ENCODE measurements around the gene FLNB.
"Not testable (repeated sequence)": the region's sequence is repeated elsewhere in the genome, so short reads cannot be mapped to it uniquely, and the experiment has no call there.

Gene FLNB

GRCh38 chr3:58035524-58036255 lies 27.5 kb downstream of the FLNB start:
- DNase-seq, result no peak

- no peak for DNase-seq
Measured at GRCh38 chr3:58036293-58037032, 28.2 kb downstream of the FLNB start.

GRCh38 chr3:58037141-58037910 lies 29.1 kb downstream of the FLNB start:
- DNase-seq, result no peak

GRCh38 chr3:58038675-58039292 lies 30.6 kb downstream of the FLNB start:
- DNase-seq, result peak; percentile 16

- DNase-seq, result peak; percentile 13
Measured at GRCh38 chr3:58039601-58040000, 31.4 kb downstream of the FLNB start.

- DNase-seq, result no peak
Measured at GRCh38 chr3:58041182-58041825, 33.1 kb downstream of the FLNB start.

- no peak for DNase-seq
Measured at GRCh38 chr3:58041826-58042324, 33.7 kb downstream of the FLNB start.

GRCh38 chr3:58042947-58043707 lies 34.9 kb downstream of the FLNB start:
- no peak for DNase-seq

GRCh38 chr3:58043933-58044332 lies 35.7 kb downstream of the FLNB start:
- no peak for DNase-seq

GRCh38 chr3:58044691-58045483 lies 36.7 kb downstream of the FLNB start:
- DNase-seq, result no peak

- no peak for DNase-seq
Measured at GRCh38 chr3:58047826-58048225, 39.6 kb downstream of the FLNB start.

GRCh38 chr3:58048301-58048700 lies 40.1 kb downstream of the FLNB start:
- no peak for DNase-seq

- no peak for DNase-seq
Measured at GRCh38 chr3:58049143-58049785, 41.0 kb downstream of the FLNB start.

- no peak for DNase-seq
Measured at GRCh38 chr3:58051196-58051595, 43.0 kb downstream of the FLNB start.

GRCh38 chr3:58051658-58052261 lies 43.5 kb downstream of the FLNB start:
- DNase-seq, result not testable (repeated sequence)

- DNase-seq, result no peak
Measured at GRCh38 chr3:58052373-58053273, 44.4 kb downstream of the FLNB start.

GRCh38 chr3:58054652-58055051 lies 46.4 kb downstream of the FLNB start:
- no peak for DNase-seq

- DNase-seq, result no peak
Measured at GRCh38 chr3:58055314-58055713, 47.1 kb downstream of the FLNB start.

GRCh38 chr3:58055891-58056290 lies 47.7 kb downstream of the FLNB start:
- not testable (repeated sequence) for DNase-seq
